B cell (primary cell): Measurements from ENCODE around the gene DAB1. TPM values are rescaled to one million over a fixed set of nuclear protein-coding genes. Genes with fewer than 3 reads are reported as not detected.

Experiments
- ATAC-seq: fragments of 200-7000 bp; cut with Tn5 transposase; one replicate; pipeline ENCODE4 v1.10.0; 2021; ENCODE audit warnings: low read depth, mild to moderate bottlenecking, moderate number of reproducible peaks, moderate library complexity
- CTCF ChIA-PET: fragments of 350-600 bp; sonication (Branson Sonifier 250); formaldehyde crosslinking; loops from one replicate; lab custom pipeline; 2021; ENCODE audit warnings: antibody characterized with exemption, inconsistent platforms; lab: Charles Lee
- POLR2A ChIA-PET: fragments of 350-600 bp; sonication (Branson Sonifier 250); formaldehyde crosslinking; loops from one replicate; lab custom pipeline; 2021; ENCODE audit warnings: antibody characterized with exemption; lab: Charles Lee
- DNase-seq: peaks from one replicate; pipeline ENCODE4 v3.0.0; 2013
- H2AFZ ChIP-seq: 2 replicates; pipeline ENCODE4 v1.6.1; 2012; ENCODE audit warnings: mild to moderate bottlenecking, low read depth, low read length; ENCODE audit not compliant: insufficient read depth, poor library complexity, severe bottlenecking
- H3K27ac ChIP-seq, 2 donors: 1 replicate in 1 of 2; 2 replicates in 1 of 2; pipeline ENCODE4 v1.5.1; 2012 to 2013; ENCODE audit warnings: low read length in 2 of 2, mild to moderate bottlenecking in 2 of 2, moderate library complexity in 1 of 2
- H3K27me3 ChIP-seq, 4 experiments: fragments of 200-600 bp in 1 of 4; sonication (generic) in 1 of 4; replicated peaks in 1 of 4; 1 replicate in 2 of 4; 2 replicates in 2 of 4; pipeline versions ENCODE4 v1.6.1 to v1.7.0; 2013 to 2016; ENCODE audit warnings: low read length in 3 of 4, mild to moderate bottlenecking in 2 of 4, mixed read lengths in 1 of 4, moderate library complexity in 1 of 4; ENCODE audit not compliant: insufficient read depth in 4 of 4, control insufficient read depth in 3 of 4; ENCODE audit errors: control extremely low read depth in 1 of 4
- H3K36me3 ChIP-seq, 2 experiments: replicated peaks in 1 of 2; 1 replicate in 1 of 2; 2 replicates in 1 of 2; pipeline versions ENCODE4 v1.6.1 to v1.7.1; 2013; ENCODE audit warnings: low read length in 1 of 2; ENCODE audit not compliant: insufficient read depth in 2 of 2, control insufficient read depth in 1 of 2; ENCODE audit errors: control extremely low read depth in 1 of 2, extremely low read depth in 1 of 2
- H3K4me1 ChIP-seq, 2 donors: fragments of 200-600 bp in 1 of 2; sonication (generic) in 1 of 2; 1 replicate in 1 of 2; 2 replicates in 1 of 2; pipeline versions ENCODE4 v1.5.1 to v1.6.1; 2013 to 2017; ENCODE audit warnings: low read length in 2 of 2; ENCODE audit not compliant: control insufficient read depth in 2 of 2, insufficient read depth in 2 of 2
- H3K4me2 ChIP-seq: replicated peaks from 2 replicates; pipeline ENCODE3; 2012; ENCODE audit warnings: mild to moderate bottlenecking, low read depth, low read length; ENCODE audit not compliant: poor library complexity, severe bottlenecking
- H3K4me3 ChIP-seq, 5 experiments: fragments of 200-600 bp in 1 of 5; sonication (generic) in 1 of 5; 1 replicate in 3 of 5; 2 replicates in 2 of 5; pipeline versions ENCODE4 v1.5.1 to v1.7.0; 2011 to 2016; ENCODE audit warnings: low read length in 4 of 5, mild to moderate bottlenecking in 4 of 5, low read depth in 2 of 5, control low read depth in 1 of 5, moderate library complexity in 1 of 5; ENCODE audit not compliant: insufficient read depth in 1 of 5; ENCODE audit errors: control extremely low read depth in 1 of 5, extremely low read depth in 1 of 5
- H3K79me2 ChIP-seq: fragments of 200-600 bp; sonication (generic); one replicate; pipeline ENCODE4 v1.6.0; 2016; ENCODE audit warnings: low read length; ENCODE audit not compliant: control insufficient read depth, insufficient read depth
- H3K9ac ChIP-seq: fragments of 200-600 bp; sonication (generic); 2 replicates; pipeline ENCODE4 v1.6.1; 2017; ENCODE audit warnings: mild to moderate bottlenecking, low read length, moderate library complexity
- H3K9me3 ChIP-seq, 3 donors: one replicate each; pipeline versions ENCODE4 v1.6.1 to v1.7.1; 2013; ENCODE audit warnings: low read length in 2 of 3; ENCODE audit not compliant: control insufficient read depth in 2 of 3, insufficient read depth in 1 of 3; ENCODE audit errors: control extremely low read depth in 1 of 3
- H4K20me1 ChIP-seq: 2 replicates; pipeline ENCODE4 v1.6.0; 2012; ENCODE audit warnings: mild to moderate bottlenecking, low read length; ENCODE audit not compliant: insufficient read depth, control insufficient read depth, poor library complexity, severe bottlenecking
- H3K27ac Mint-ChIP-seq: one replicate; pipeline ENCODE4 v1.8.0; 2021; ENCODE audit warnings: mixed read lengths
- H3K27me3 Mint-ChIP-seq: one replicate; pipeline ENCODE4 v1.8.0; 2021; ENCODE audit warnings: mixed read lengths
- H3K4me1 Mint-ChIP-seq: one replicate; pipeline ENCODE4 v1.8.0; 2021; ENCODE audit warnings: mixed read lengths
- H3K4me3 Mint-ChIP-seq: one replicate; pipeline ENCODE4 v1.8.0; 2021; ENCODE audit warnings: mixed read lengths
- H3K9me3 Mint-ChIP-seq: one replicate; pipeline ENCODE4 v1.8.0; 2022; ENCODE audit warnings: mixed read lengths; ENCODE audit not compliant: insufficient read depth
- EZH2 ChIP-seq: IDR thresholded peaks from 2 replicates; pipeline ENCODE4 v1.6.1; 2012; ENCODE audit warnings: borderline replicate concordance, low read depth, mild to moderate bottlenecking, moderate library complexity, low read length; ENCODE audit not compliant: insufficient read depth, poor library complexity, severe bottlenecking
- WGBS: methylation state at CpG from one replicate; pipeline ENCODE4 v1.1.5; 2013; ENCODE audit warnings: missing lambda C conversion rate; ENCODE audit not compliant: insufficient coverage; 5-methylcytosine and 5-hydroxymethylcytosine counted together
- intact Hi-C: fragments of 100-400 bp; cut with micrococcal nuclease; formaldehyde crosslinking; loops from one replicate; pipeline ENCODE4 v1.10.0; 2022
- polyA plus RNA-seq: library from polyadenylated mRNA; depleted of rRNA; stranded (reverse); fragments of >200 nt; gene quantifications from 2 replicates; pipeline ENCODE4 v1.2.3, GENCODE V29; 2012
- total RNA-seq, 2 donors: library from RNA; stranded (reverse); fragments of 120-200 nt in 1 of 2; gene quantifications; 1 replicate in 1 of 2; 2 replicates in 1 of 2; pipeline versions ENCODE4 v1.2.3 to v1.2.4, GENCODE V29; 2013 to 2022
- TF ChIP-seq, protein P1 (sequence below): fragments of 200-600 bp; IDR thresholded peaks from one replicate; pipeline ENCODE4 v1.8.0; 2022; ENCODE audit warnings: antibody characterized with exemption, mild to moderate bottlenecking

The DAB1 gene
- total and polyA plus RNA-seq, 2 donors (not counting 1 experiment from before 2014, with no cell fraction given): not detected

GRCh38 chr1:57302812-57303596 lies 120.9 kb downstream of the DAB1 start:
- intact Hi-C loops: no loop called here
- Mint-ChIP-seq H3K27me3 (peaks cover 4% of the 10 kb centered on the region), H3K4me1 (peaks cover 9% of the 10 kb centered on the region), H3K9me3 (peaks cover 8% of the 10 kb centered on the region), H3K27ac (no peak overlapping the region), H3K4me3 (no peak overlapping the region)
- POLR2A ChIA-PET: no interaction called here
- no peaks in the 10 kb centered on the region for H3K79me2 ChIP-seq
- H3K9me3 ChIP-seq: peaks cover 0 to 4% (median 2%) of the 10 kb centered on the region in 3 donors
- DNase-seq (no peak), ATAC-seq (no peak)
- WGBS: 93% methylated on average over 2 of the region's 5 CpGs
- no peak for TF ChIP-seq EZH2
- no peak overlapping the region for H2AFZ ChIP-seq
- H3K9ac ChIP-seq: no peak overlapping the region
- no peaks in the 10 kb centered on the region for H4K20me1 ChIP-seq
- H3K4me1 ChIP-seq: peaks cover 0 to 3% of the 10 kb centered on the region in 2 donors
- no peak overlapping the region for H3K4me3 ChIP-seq
- H3K27me3 ChIP-seq: no peaks in the 10 kb centered on the region
- CTCF ChIA-PET: no interaction called here
- no peak overlapping the region for H3K27ac ChIP-seq
- H3K36me3 ChIP-seq: no peaks in the 10 kb centered on the region
- H3K4me2 ChIP-seq: no peak overlapping the region

DNA sequence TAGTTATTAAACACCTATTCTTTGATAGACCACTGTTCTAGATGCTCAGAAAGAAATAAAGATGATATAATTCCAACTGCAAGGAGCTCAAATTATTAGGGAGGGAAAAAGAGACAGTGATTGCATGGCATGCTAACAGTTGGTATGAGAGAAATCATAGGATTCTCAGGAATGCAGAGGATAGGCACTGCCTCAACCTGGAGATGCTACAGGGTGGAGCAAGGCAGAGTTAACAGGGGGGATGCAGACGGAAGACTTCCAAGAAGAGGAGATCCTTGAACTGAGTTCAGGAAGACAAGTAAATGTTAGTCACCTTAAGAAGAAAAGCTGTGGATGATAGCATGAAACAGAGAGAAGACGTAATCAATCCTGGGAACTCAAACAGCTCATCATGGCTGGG lies 123.7 kb downstream of the DAB1 start:
- peaks cover 4% of the 10 kb centered on the region for H3K27me3 Mint-ChIP-seq
- no peak for DNase-seq
- Histone ChIP-seq H2AFZ (no peak overlapping the region), H3K4me3 (no peak overlapping the region), H3K9ac (no peak overlapping the region), H3K79me2 (no peaks in the 10 kb centered on the region), H3K4me1 (no peaks in the 10 kb centered on the region), H3K27me3 (no peaks in the 10 kb centered on the region), H3K9me3 (no peaks in the 10 kb centered on the region), H3K27ac (no peak overlapping the region), H3K36me3 (no peaks in the 10 kb centered on the region), H4K20me1 (no peaks in the 10 kb centered on the region), H3K4me2 (no peak overlapping the region)
- 87% methylated on average over 2 of the region's 2 CpGs for WGBS
- CTCF ChIA-PET: no interaction called here
- TF ChIP-seq, protein P1, sequence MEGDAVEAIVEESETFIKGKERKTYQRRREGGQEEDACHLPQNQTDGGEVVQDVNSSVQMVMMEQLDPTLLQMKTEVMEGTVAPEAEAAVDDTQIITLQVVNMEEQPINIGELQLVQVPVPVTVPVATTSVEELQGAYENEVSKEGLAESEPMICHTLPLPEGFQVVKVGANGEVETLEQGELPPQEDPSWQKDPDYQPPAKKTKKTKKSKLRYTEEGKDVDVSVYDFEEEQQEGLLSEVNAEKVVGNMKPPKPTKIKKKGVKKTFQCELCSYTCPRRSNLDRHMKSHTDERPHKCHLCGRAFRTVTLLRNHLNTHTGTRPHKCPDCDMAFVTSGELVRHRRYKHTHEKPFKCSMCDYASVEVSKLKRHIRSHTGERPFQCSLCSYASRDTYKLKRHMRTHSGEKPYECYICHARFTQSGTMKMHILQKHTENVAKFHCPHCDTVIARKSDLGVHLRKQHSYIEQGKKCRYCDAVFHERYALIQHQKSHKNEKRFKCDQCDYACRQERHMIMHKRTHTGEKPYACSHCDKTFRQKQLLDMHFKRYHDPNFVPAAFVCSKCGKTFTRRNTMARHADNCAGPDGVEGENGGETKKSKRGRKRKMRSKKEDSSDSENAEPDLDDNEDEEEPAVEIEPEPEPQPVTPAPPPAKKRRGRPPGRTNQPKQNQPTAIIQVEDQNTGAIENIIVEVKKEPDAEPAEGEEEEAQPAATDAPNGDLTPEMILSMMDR: no peak
- no peak for TF ChIP-seq EZH2
- intact Hi-C loops: no loop called here
- POLR2A ChIA-PET: no interaction called here
- H3K4me3 Mint-ChIP-seq: no peak overlapping the region
- H3K9me3 Mint-ChIP-seq: no peaks in the 10 kb centered on the region
- H3K4me1 Mint-ChIP-seq: no peaks in the 10 kb centered on the region
- no peak overlapping the region for H3K27ac Mint-ChIP-seq
- ATAC-seq: no peak
